Stimulated activated CD4-positive, alpha-beta T cell treated with anti-CD3 and anti-CD28 coated beads, Interleukin-15, amount 100 ng/mL, for 24 hours (primary cell): ENCODE data around the gene SYNGR3.

Experiments
- DNase-seq: peaks from one replicate; pipeline ENCODE4 v3.0.0-alpha.2; 2020

Gene SYNGR3

GRCh38 chr16:1997494-1998359 is 8.0 kb downstream of the SYNGR3 start:
- DNase-seq: no peak

GRCh38 chr16:1998360-1998835 is 8.6 kb downstream of the SYNGR3 start:
- DNase-seq: no peak

- no peak for DNase-seq
These were observed 9.4 kb downstream of the SYNGR3 start for GRCh38 chr16:1998852-1999801.

GRCh38 chr16:1999866-2000514 is 10.2 kb downstream of the SYNGR3 start:
- DNase-seq: no peak

- DNase-seq: no peak
These were observed 11.3 kb downstream of the SYNGR3 start for GRCh38 chr16:2001035-2001434.

- no peak for DNase-seq
These were observed 11.9 kb downstream of the SYNGR3 start for GRCh38 chr16:2001456-2002355.

GRCh38 chr16:2002406-2003230 is 12.8 kb downstream of the SYNGR3 start:
- no peak for DNase-seq

GRCh38 chr16:2003231-2003826 is 13.6 kb downstream of the SYNGR3 start:
- DNase-seq: no peak

- DNase-seq: peak; percentile 95
These were observed 14.3 kb downstream of the SYNGR3 start for GRCh38 chr16:2003827-2004641.

GRCh38 chr16:2004795-2005517 is 15.2 kb downstream of the SYNGR3 start:
- no peak for DNase-seq

GRCh38 chr16:2005646-2006045 is 15.9 kb downstream of the SYNGR3 start:
- no peak for DNase-seq

- no peak for DNase-seq
These were observed 16.5 kb downstream of the SYNGR3 start for GRCh38 chr16:2006317-2006716.

- no peak for DNase-seq
These were observed 17.5 kb downstream of the SYNGR3 start for GRCh38 chr16:2007081-2007836.

- no peak for DNase-seq
These were observed 18.3 kb downstream of the SYNGR3 start for GRCh38 chr16:2008009-2008526.

- DNase-seq: peak; percentile 65
These were observed 18.9 kb downstream of the SYNGR3 start for GRCh38 chr16:2008631-2009163.

GRCh38 chr16:2009164-2009711 is 19.5 kb downstream of the SYNGR3 start:
- no peak for DNase-seq

GRCh38 chr16:2009791-2010510 is 20.2 kb downstream of the SYNGR3 start, which contains the start of gene ZNF598:
Gene ZNF598, minus strand, starts transcription at chr16:2009821.
- DNase-seq: peak; percentile 86
